ENCODE data around the gene IWS1.
"Not testable (repeated sequence)": the region's sequence is repeated elsewhere in the genome, so short reads cannot be mapped to it uniquely, and the experiment has no call there.

Gene IWS1

GRCh38 chr2:127529416-127529815 lies 3.1 kb upstream of the IWS1 start:
- DNase-seq (ENCODE audit: low read depth in 3 of 3, low spot score in 1 of 3), result not testable (repeated sequence)

- DNase-seq (ENCODE audit: low read depth in 3 of 3, low spot score in 1 of 3), result no peak
Observed at GRCh38 chr2:127528487-127528886, 2.2 kb upstream of the IWS1 start.

GRCh38 chr2:127527001-127527804 lies 914 bp upstream of the IWS1 start:
- no peak for DNase-seq (ENCODE audit: low read depth in 3 of 3, low spot score in 1 of 3)

- no peak for DNase-seq (ENCODE audit: low read depth in 3 of 3, low spot score in 1 of 3)
Observed at GRCh38 chr2:127525691-127526131, 578 bp downstream of the IWS1 start.

- not testable (repeated sequence) for DNase-seq (ENCODE audit: low read depth in 3 of 3, low spot score in 1 of 3)
Observed at GRCh38 chr2:127524198-127524834, 2.0 kb downstream of the IWS1 start.

- DNase-seq (ENCODE audit: low read depth in 3 of 3, low spot score in 1 of 3), result no peak
Observed at GRCh38 chr2:127523269-127523939, 2.9 kb downstream of the IWS1 start.

- no peak for DNase-seq (ENCODE audit: low read depth in 3 of 3, low spot score in 1 of 3)
Observed at GRCh38 chr2:127520424-127520823, 5.9 kb downstream of the IWS1 start.

- DNase-seq (ENCODE audit: low read depth in 3 of 3, low spot score in 1 of 3), result no peak
Observed at GRCh38 chr2:127517465-127517864, 8.8 kb downstream of the IWS1 start.

- DNase-seq (ENCODE audit: low read depth in 3 of 3, low spot score in 1 of 3), result no peak
Observed at GRCh38 chr2:127516041-127516762, 10.1 kb downstream of the IWS1 start.

GRCh38 chr2:127515383-127515915 lies 10.8 kb downstream of the IWS1 start:
- DNase-seq (ENCODE audit: low read depth in 3 of 3, low spot score in 1 of 3), result no peak

GRCh38 chr2:127514485-127514884 lies 11.8 kb downstream of the IWS1 start:
- no peak for DNase-seq (ENCODE audit: low read depth in 3 of 3, low spot score in 1 of 3)

GRCh38 chr2:127514076-127514475 lies 12.2 kb downstream of the IWS1 start:
- no peak for DNase-seq (ENCODE audit: low read depth in 3 of 3, low spot score in 1 of 3)

- no peak for DNase-seq (ENCODE audit: low read depth in 3 of 3, low spot score in 1 of 3)
Observed at GRCh38 chr2:127512362-127512761, 13.9 kb downstream of the IWS1 start.

GRCh38 chr2:127511917-127512316 lies 14.4 kb downstream of the IWS1 start:
- no peak for DNase-seq (ENCODE audit: low read depth in 3 of 3, low spot score in 1 of 3)

- no peak for DNase-seq (ENCODE audit: low read depth in 3 of 3, low spot score in 1 of 3)
Observed at GRCh38 chr2:127511090-127511695, 15.1 kb downstream of the IWS1 start.

GRCh38 chr2:127510073-127510472 lies 16.2 kb downstream of the IWS1 start:
- DNase-seq (ENCODE audit: low read depth in 3 of 3, low spot score in 1 of 3), result no peak

- no peak for DNase-seq (ENCODE audit: low read depth in 3 of 3, low spot score in 1 of 3)
Observed at GRCh38 chr2:127508631-127509034, 17.7 kb downstream of the IWS1 start.

- no peak for DNase-seq (ENCODE audit: low read depth in 3 of 3, low spot score in 1 of 3)
Observed at GRCh38 chr2:127508023-127508630, 18.2 kb downstream of the IWS1 start.

- DNase-seq (ENCODE audit: low read depth in 3 of 3, low spot score in 1 of 3), result no peak
Observed at GRCh38 chr2:127506510-127506909, 19.8 kb downstream of the IWS1 start.

Measured in stimulated activated CD4-positive, alpha-beta T cell treated with anti-CD3 and anti-CD28 coated beads, TNF-alpha, amount 100 ng/mL, for 1 hour (primary cell).